GM12874 (cell line): Measurements from ENCODE around the gene CORO2B.

Experiments used
- TF ChIP-seq, protein P1 (sequence below): IDR thresholded peaks from 2 replicates; pipeline ENCODE4 v1.5.1; 2011; ENCODE audit warnings: low read depth, mild to moderate bottlenecking, control low read depth, low read length, moderate library complexity; ENCODE audit not compliant: insufficient read depth

The CORO2B gene

DNA sequence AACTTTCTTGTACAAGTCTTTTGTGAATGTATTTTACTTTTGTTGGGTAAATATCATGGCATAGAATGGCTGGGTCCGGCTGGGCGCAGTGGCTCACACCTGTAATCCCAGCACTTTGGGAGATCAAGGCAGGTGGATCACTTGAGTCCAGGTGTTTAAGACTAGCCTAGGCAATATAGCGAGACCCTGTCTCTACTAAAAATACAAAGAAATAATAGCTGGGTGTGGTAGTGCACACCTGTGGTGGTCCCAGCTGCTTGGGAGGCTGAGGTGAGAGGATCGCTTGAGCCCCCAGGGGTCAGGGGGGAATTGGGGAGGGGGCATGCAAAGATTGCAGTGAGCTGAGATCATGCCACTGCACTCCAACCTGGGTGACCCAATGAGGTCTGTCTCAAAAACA, 189.0 kb downstream of the CORO2B start:
- TF ChIP-seq, protein P1, sequence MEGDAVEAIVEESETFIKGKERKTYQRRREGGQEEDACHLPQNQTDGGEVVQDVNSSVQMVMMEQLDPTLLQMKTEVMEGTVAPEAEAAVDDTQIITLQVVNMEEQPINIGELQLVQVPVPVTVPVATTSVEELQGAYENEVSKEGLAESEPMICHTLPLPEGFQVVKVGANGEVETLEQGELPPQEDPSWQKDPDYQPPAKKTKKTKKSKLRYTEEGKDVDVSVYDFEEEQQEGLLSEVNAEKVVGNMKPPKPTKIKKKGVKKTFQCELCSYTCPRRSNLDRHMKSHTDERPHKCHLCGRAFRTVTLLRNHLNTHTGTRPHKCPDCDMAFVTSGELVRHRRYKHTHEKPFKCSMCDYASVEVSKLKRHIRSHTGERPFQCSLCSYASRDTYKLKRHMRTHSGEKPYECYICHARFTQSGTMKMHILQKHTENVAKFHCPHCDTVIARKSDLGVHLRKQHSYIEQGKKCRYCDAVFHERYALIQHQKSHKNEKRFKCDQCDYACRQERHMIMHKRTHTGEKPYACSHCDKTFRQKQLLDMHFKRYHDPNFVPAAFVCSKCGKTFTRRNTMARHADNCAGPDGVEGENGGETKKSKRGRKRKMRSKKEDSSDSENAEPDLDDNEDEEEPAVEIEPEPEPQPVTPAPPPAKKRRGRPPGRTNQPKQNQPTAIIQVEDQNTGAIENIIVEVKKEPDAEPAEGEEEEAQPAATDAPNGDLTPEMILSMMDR = no peak

DNA sequence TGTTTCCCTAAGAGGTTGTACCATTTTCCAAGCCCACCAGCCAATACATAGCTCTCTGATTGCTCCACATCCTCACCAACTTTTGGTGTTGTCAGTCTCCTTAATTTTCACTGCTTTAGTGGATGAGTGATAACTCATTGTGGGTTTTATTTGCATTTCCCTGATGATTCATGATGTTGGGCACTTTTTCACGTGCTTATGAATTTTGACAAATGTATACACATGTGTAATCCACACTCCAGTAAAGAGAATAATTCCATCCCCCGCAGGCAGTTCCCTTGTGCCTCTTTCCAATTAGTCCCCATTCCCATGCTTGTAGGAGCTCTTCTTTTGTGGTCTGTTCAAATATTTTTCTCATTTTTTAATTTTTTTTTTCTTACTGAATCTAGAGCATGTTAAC, 189.5 kb downstream of the CORO2B start:
- TF ChIP-seq, protein P1 = no peak

DNA sequence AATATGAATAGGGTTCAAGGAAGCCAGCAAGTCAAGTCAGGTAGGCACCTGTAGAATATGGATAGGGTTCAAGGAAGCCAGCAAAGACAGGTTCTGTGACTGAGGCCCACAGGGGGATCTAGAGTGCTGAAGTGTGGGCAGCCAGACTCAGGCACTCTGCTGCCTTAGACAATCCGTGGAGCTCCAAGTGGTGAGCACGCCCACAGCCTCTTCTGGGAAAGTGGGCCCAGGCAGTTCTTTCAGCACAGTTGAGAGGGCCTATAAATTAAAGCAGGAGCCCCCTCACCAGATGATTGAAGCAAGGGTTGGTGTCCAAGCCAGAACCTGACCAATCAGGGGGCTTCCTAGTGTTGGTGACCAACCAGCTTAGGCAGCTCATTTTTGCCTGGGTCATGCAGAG, 190.9 kb downstream of the CORO2B start:
- TF ChIP-seq, protein P1 = no peak

DNA sequence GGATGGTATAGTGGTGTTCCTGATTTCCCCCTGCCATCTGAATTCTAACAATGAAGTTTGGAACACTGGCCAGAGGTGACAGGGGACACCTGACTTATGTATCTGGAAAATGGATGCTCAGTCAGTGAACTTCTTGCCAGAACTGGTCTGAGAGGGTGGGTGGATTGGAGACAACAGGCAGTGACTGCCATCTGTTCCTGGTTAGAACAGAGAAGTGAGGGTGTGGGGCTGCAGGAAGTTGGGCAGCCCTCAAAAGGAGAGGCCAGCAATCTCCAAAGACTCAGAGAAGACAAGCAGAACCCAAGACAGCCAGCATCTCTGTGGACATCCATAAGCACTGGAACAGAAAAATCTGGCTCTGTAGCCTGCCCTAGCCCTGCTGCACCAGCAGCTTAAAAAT, 191.4 kb downstream of the CORO2B start:
- TF ChIP-seq, protein P1 = no peak

DNA sequence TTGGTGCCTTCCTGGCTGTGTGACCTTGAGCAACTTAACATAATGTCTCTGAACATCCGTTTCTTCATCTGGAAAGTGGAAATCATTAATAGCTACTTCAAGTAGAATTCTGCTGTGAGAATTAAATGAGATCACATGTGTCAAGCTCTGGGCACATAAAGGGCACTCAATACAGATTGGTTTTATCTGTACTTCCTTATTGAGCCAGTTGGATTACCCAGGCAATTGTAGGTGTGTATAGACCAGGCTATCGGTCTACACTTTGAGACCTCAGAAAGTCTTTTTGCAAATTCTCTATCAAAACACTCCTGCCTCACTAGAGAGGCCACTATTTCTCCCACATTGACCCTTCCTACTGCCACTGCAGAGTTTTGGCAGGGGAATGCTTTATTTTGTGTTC, 194.2 kb downstream of the CORO2B start:
- TF ChIP-seq, protein P1 = no peak

DNA sequence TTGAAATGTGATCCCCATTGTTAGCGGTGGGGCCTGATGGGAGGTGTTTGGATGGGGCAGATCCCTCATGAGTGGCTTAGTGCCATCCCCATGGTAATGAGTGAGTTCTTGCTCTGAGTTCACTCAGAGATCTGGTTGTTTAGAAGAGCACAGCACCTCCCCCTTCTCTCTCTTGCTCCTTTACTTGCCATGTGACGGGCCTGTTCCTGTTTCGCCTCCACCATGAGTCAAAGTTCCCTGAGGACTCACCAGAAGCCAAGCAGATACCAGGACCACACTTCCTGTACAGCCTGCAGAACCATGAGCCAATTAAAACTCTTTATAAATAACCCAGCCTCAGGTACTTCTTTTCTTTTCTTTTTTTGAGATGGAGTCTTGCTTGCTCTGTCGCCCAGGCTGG, 195.3 kb downstream of the CORO2B start:
- TF ChIP-seq, protein P1 = no peak

- TF ChIP-seq, protein P1 = no peak
Measured at GRCh38 chr15:68774521-68775235, 195.9 kb downstream of the CORO2B start.
